Left kidney (tissue), 2 donors: Measurements from ENCODE around the gene TCERG1L. TPM values are rescaled to one million over a fixed set of nuclear protein-coding genes. Genes with fewer than 3 reads are reported as not detected.
"Not testable (repeated sequence)": the region's sequence is repeated elsewhere in the genome, so short reads cannot be mapped to it uniquely, and the experiment has no call there.

Source experiments
- DNase-seq: peaks from one replicate; pipeline ENCODE4 v3.0.0-alpha.2; 2013
- polyA plus RNA-seq: library from polyadenylated mRNA; unstranded; fragments of 120-200 nt; gene quantifications from one replicate; pipeline ENCODE4 v1.2.1, GENCODE V29; 2013; ENCODE audit not compliant: insufficient read length

Gene TCERG1L
- polyA plus RNA-seq, 1 donor = 1.3 TPM

- no peak for DNase-seq
These were observed 63.0 kb downstream of the TCERG1L start for GRCh38 chr10:131248376-131249165.

- DNase-seq = no peak
These were observed 63.6 kb downstream of the TCERG1L start for GRCh38 chr10:131247873-131248272.

GRCh38 chr10:131246775-131247174, 64.7 kb downstream of the TCERG1L start:
- DNase-seq = no peak

GRCh38 chr10:131246089-131246488, 65.4 kb downstream of the TCERG1L start:
- no peak for DNase-seq

- DNase-seq = no peak
These were observed 66.0 kb downstream of the TCERG1L start for GRCh38 chr10:131245475-131246059.

- DNase-seq = no peak
These were observed 66.7 kb downstream of the TCERG1L start for GRCh38 chr10:131244836-131245235.

- no peak for DNase-seq
These were observed 68.4 kb downstream of the TCERG1L start for GRCh38 chr10:131243076-131243475.

- no peak for DNase-seq
These were observed 69.5 kb downstream of the TCERG1L start for GRCh38 chr10:131242007-131242406.

- DNase-seq = no peak
These were observed 70.8 kb downstream of the TCERG1L start for GRCh38 chr10:131240691-131241090.

GRCh38 chr10:131239926-131240325, 71.6 kb downstream of the TCERG1L start:
- DNase-seq = no peak

GRCh38 chr10:131239450-131239849, 72.1 kb downstream of the TCERG1L start:
- no peak for DNase-seq

GRCh38 chr10:131238669-131239280, 72.7 kb downstream of the TCERG1L start:
- no peak for DNase-seq

GRCh38 chr10:131237991-131238651, 73.4 kb downstream of the TCERG1L start:
- DNase-seq = no peak

GRCh38 chr10:131234606-131235005, 76.9 kb downstream of the TCERG1L start:
- DNase-seq = not testable (repeated sequence)

GRCh38 chr10:131233611-131234258, 77.8 kb downstream of the TCERG1L start:
- no peak for DNase-seq

- no peak for DNase-seq
These were observed 79.5 kb downstream of the TCERG1L start for GRCh38 chr10:131231965-131232541.

GRCh38 chr10:131231323-131231964, 80.1 kb downstream of the TCERG1L start:
- DNase-seq = no peak

- DNase-seq = no peak
These were observed 80.7 kb downstream of the TCERG1L start for GRCh38 chr10:131230641-131231322.

- no peak for DNase-seq
These were observed 81.4 kb downstream of the TCERG1L start for GRCh38 chr10:131230166-131230565.

GRCh38 chr10:131227163-131227740, 84.3 kb downstream of the TCERG1L start:
- no peak for DNase-seq
